SU-DHL-6 (cell line): ENCODE measurements around the gene ACOX1.

Experiments used
- CTCF ChIP-seq: fragments of 200-600 bp; sonication (generic); IDR thresholded peaks from one replicate; pipeline ENCODE4 v1.5.1; 2017; ENCODE audit warnings: antibody characterized with exemption, mild to moderate bottlenecking, low read length, moderate library complexity; ENCODE audit not compliant: insufficient read depth, poor library complexity, severe bottlenecking
- EZH2phosphoT487 ChIP-seq: fragments of 200-600 bp; sonication (generic), shearing (Covaris generic); conservative IDR thresholded peaks from 2 replicates; pipeline ENCODE4 v1.6.1; 2018; ENCODE audit warnings: mild to moderate bottlenecking, antibody characterized with exemption, low read length, moderate library complexity, mixed read lengths

GRCh38 chr17:75927286-75927922 is 51.6 kb downstream of the ACOX1 start:
- TF ChIP-seq EZH2phosphoT487 = no peak
- TF ChIP-seq CTCF = no peak
